Activated CD4-positive, alpha-beta T cell treated with anti-CD3 and anti-CD28 coated beads, Interleukin-2, amount 10 ng/mL, durations not matched to agents 7 days and 5 days (primary cell): ENCODE results near the gene SORCS2. TPM values are rescaled to one million over a fixed set of nuclear protein-coding genes. Genes with fewer than 3 reads are reported as not detected.

Experiments
- CTCF ChIA-PET: fragments of 350-600 bp; sonication (Branson Sonifier 250); formaldehyde crosslinking; loops from one replicate; lab custom pipeline; 2021; ENCODE audit warnings: antibody characterized with exemption; lab: Charles Lee
- POLR2A ChIA-PET: fragments of 350-600 bp; sonication (Branson Sonifier 250); formaldehyde crosslinking; loops from one replicate; lab custom pipeline; 2021; ENCODE audit warnings: antibody characterized with exemption; lab: Charles Lee
- DNase-seq: peaks from one replicate; pipeline ENCODE4 v3.0.0-alpha.2; 2020
- H3K27ac Mint-ChIP-seq: one replicate; pipeline ENCODE4 v1.8.0; 2021; ENCODE audit warnings: mild to moderate bottlenecking, moderate library complexity, mixed read lengths
- H3K27me3 Mint-ChIP-seq: one replicate; pipeline ENCODE4 v1.8.0; 2021; ENCODE audit warnings: mixed read lengths
- H3K36me3 Mint-ChIP-seq: one replicate; pipeline ENCODE4 v1.8.0; 2021; ENCODE audit warnings: low read depth, mixed read lengths
- H3K4me1 Mint-ChIP-seq: one replicate; pipeline ENCODE4 v1.8.0; 2021; ENCODE audit warnings: mixed read lengths
- H3K4me3 Mint-ChIP-seq: one replicate; pipeline ENCODE4 v1.8.0; 2021; ENCODE audit warnings: mild to moderate bottlenecking, moderate library complexity, mixed read lengths
- H3K9me3 Mint-ChIP-seq: one replicate; pipeline ENCODE4 v1.8.0; 2021; ENCODE audit warnings: mixed read lengths
- total RNA-seq, 2 experiments: library from RNA; stranded (reverse); gene quantifications; one replicate each; pipeline ENCODE4 v1.2.3, GENCODE V29; 2021

Gene SORCS2
- total RNA-seq, 2 experiments from 2014 or later: not detected

GRCh38 chr4:7282786-7283440 lies 90.6 kb downstream of the SORCS2 start:
- no peaks in the 10 kb centered on the region for H3K36me3 Mint-ChIP-seq
- H3K27me3 Mint-ChIP-seq: peaks cover 3% of the 10 kb centered on the region
- no peak overlapping the region for H3K27ac Mint-ChIP-seq
- no peaks in the 10 kb centered on the region for H3K9me3 Mint-ChIP-seq
- ChIA-PET POLR2A (no interaction called here), CTCF (no interaction called here)
- no peaks in the 10 kb centered on the region for H3K4me1 Mint-ChIP-seq
- DNase-seq: no peak
- no peak overlapping the region for H3K4me3 Mint-ChIP-seq

GRCh38 chr4:7285244-7286094 lies 93.1 kb downstream of the SORCS2 start:
- Mint-ChIP-seq H3K36me3 (no peaks in the 10 kb centered on the region), H3K4me3 (no peak overlapping the region), H3K27ac (no peak overlapping the region), H3K9me3 (no peaks in the 10 kb centered on the region), H3K27me3 (peaks cover 3% of the 10 kb centered on the region), H3K4me1 (no peaks in the 10 kb centered on the region)
- no peak for DNase-seq
- POLR2A ChIA-PET: no interaction called here
- CTCF ChIA-PET: no interaction called here

DNA sequence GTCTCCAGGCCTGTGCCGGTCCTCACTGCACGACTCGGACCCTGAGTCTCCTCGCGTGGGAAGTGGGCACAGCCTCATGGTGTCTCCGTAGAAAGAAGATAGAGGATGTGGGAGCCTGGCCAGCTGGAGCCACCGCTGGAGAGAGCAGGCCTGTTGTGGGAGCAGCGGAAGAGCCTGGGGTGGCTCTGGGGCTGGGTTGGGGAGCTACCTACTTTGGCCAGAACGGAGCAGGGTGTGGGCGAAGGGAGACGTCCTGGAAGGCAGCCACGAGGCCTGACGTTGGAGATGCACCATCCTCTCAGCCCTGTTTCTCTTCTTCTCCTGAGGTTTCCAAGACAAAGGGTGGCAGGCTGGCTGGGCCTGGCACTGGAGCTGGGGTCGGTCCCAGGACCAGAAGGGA lies 93.8 kb downstream of the SORCS2 start:
- H3K27ac Mint-ChIP-seq: no peak overlapping the region
- ChIA-PET POLR2A (no interaction called here), CTCF (no interaction called here)
- H3K27me3 Mint-ChIP-seq: peaks cover 3% of the 10 kb centered on the region
- no peaks in the 10 kb centered on the region for H3K4me1 Mint-ChIP-seq
- no peaks in the 10 kb centered on the region for H3K9me3 Mint-ChIP-seq
- no peak overlapping the region for H3K4me3 Mint-ChIP-seq
- H3K36me3 Mint-ChIP-seq: no peaks in the 10 kb centered on the region
- DNase-seq: no peak

- ChIA-PET POLR2A (no interaction called here), CTCF (no interaction called here)
- Mint-ChIP-seq H3K4me1 (no peaks in the 10 kb centered on the region), H3K9me3 (no peaks in the 10 kb centered on the region), H3K4me3 (no peak overlapping the region), H3K27ac (no peak overlapping the region), H3K36me3 (no peaks in the 10 kb centered on the region), H3K27me3 (peaks cover 3% of the 10 kb centered on the region)
- DNase-seq: no peak
These were observed 94.5 kb downstream of the SORCS2 start for GRCh38 chr4:7286798-7287197.

GRCh38 chr4:7287274-7287917 lies 95.1 kb downstream of the SORCS2 start:
- Mint-ChIP-seq H3K4me1 (no peaks in the 10 kb centered on the region), H3K27ac (no peak overlapping the region), H3K4me3 (no peak overlapping the region), H3K36me3 (no peaks in the 10 kb centered on the region), H3K27me3 (peaks cover 3% of the 10 kb centered on the region), H3K9me3 (no peaks in the 10 kb centered on the region)
- no peak for DNase-seq
- POLR2A ChIA-PET: no interaction called here
- CTCF ChIA-PET: no interaction called here

DNA sequence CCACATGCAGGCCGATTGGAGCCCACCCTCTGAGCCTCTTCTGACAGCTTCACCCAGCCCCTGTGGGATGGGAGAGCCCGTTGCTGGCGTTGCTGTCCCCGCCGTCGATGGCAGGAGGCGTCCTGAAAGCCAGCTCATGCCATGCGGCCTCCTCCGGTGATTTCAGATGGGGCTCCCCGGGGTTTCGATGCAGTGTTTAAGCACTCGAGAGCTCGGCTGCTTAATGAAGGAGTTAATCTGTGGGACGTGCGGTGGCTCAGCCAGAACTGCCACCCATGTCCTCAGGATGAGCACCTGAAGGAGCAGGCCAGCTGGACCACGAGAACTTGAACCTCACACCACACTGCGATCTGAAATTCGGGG lies 95.6 kb downstream of the SORCS2 start:
- no peak for DNase-seq
- no peaks in the 10 kb centered on the region for H3K36me3 Mint-ChIP-seq
- no peaks in the 10 kb centered on the region for H3K9me3 Mint-ChIP-seq
- ChIA-PET CTCF (no interaction called here), POLR2A (no interaction called here)
- H3K27me3 Mint-ChIP-seq: peaks cover 2% of the 10 kb centered on the region
- H3K27ac Mint-ChIP-seq: no peak overlapping the region
- no peaks in the 10 kb centered on the region for H3K4me1 Mint-ChIP-seq
- H3K4me3 Mint-ChIP-seq: no peak overlapping the region

DNA sequence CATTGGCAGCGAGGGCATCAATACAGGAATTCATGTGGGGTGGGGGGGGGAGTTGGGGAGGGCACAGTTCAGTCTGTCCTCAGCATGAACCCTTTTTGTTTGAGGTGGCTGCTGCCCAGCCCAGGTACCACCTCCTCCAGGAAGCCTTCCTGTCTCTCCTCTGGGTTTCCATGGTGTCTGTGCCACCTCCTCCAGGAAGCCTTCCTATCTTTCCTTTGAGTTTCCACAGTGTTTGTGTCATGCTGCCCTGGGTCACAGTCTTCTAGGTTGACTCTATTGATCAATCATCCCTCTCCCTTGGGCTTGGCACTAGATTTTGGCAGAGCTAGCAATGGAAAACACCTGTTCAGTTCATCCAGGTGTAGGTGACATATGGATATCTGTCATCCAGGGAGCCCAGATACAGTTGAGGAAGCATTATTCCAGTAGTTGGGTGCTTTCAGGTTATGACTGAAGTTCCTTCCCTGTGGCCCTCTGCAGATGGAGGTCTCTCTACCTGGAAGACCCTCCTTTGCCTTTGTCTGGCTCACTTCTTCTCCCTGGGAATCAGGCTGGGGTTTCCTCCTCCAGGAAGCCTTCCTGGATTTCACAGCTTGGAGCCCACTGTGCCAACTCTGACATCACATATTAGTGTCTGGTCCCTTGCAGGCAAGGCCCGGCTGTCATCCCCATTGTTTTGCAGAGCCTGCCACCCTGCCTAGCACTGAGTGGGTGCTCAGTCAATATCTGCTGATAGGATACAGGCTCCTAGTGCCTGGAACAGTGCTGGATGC lies 96.6 kb downstream of the SORCS2 start:
- no peak overlapping the region for H3K27ac Mint-ChIP-seq
- H3K36me3 Mint-ChIP-seq: no peaks in the 10 kb centered on the region
- no peak for DNase-seq
- POLR2A ChIA-PET: no interaction called here
- no peaks in the 10 kb centered on the region for H3K9me3 Mint-ChIP-seq
- H3K4me1 Mint-ChIP-seq: no peaks in the 10 kb centered on the region
- no peak overlapping the region for H3K4me3 Mint-ChIP-seq
- no peaks in the 10 kb centered on the region for H3K27me3 Mint-ChIP-seq
- CTCF ChIA-PET: no interaction called here

GRCh38 chr4:7289589-7289988 lies 97.3 kb downstream of the SORCS2 start:
- Mint-ChIP-seq H3K9me3 (no peaks in the 10 kb centered on the region), H3K27me3 (no peaks in the 10 kb centered on the region)

DNA sequence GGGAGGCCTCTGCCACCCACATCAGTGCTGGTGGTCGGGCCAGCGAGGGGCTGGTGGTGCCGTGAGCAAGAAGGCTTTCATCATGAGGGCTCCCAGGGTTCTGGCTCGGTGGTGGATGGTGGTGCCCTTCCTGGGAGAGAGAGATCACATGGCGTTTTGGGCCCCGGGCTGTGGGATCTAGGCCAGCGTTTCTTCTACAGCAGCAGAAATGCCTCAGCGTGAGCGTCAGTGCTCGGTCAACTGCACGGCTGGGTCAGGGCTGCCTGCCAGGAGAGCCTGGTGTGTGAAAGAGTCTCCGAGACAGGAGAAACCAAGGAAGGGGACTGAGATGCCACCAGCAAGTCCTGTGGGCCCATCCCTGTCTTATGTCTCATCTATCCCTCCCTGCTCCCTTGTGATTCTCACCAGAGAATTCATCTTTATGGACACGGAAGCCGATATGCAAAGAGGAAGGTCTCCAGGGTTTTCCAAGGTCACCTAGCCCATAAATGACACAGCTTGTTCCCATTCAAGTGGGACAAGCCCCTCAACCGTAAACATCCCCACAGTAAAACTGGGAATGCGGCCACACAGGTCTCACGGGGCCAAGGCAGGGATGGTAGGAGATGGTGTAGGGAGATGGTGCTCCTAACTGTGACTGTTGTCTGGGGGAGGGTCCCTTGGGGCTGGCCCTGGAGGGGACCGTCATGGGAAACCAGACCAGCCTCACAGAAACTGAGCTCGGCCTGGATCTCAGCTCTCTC lies 99.2 kb downstream of the SORCS2 start:
- ChIA-PET CTCF (no interaction called here), POLR2A (no interaction called here)
- DNase-seq: no peak
- Mint-ChIP-seq H3K27me3 (no peaks in the 10 kb centered on the region), H3K27ac (no peak overlapping the region), H3K36me3 (no peaks in the 10 kb centered on the region), H3K9me3 (no peaks in the 10 kb centered on the region), H3K4me1 (no peaks in the 10 kb centered on the region), H3K4me3 (no peak overlapping the region)

More at GRCh38 chr4:7289589-7289988, 97.3 kb downstream of the SORCS2 start:
- CTCF ChIA-PET: no interaction called here
- H3K4me3 Mint-ChIP-seq: no peak overlapping the region
- H3K27ac Mint-ChIP-seq: no peak overlapping the region
- no peaks in the 10 kb centered on the region for H3K36me3 Mint-ChIP-seq
- H3K4me1 Mint-ChIP-seq: no peaks in the 10 kb centered on the region
- DNase-seq: no peak
- POLR2A ChIA-PET: no interaction called here

- ChIA-PET POLR2A (no interaction called here), CTCF (no interaction called here)
- H3K27me3 Mint-ChIP-seq: no peaks in the 10 kb centered on the region
- no peaks in the 10 kb centered on the region for H3K36me3 Mint-ChIP-seq
- no peak overlapping the region for H3K27ac Mint-ChIP-seq
- DNase-seq: no peak
- no peaks in the 10 kb centered on the region for H3K4me1 Mint-ChIP-seq
- H3K9me3 Mint-ChIP-seq: no peaks in the 10 kb centered on the region
- H3K4me3 Mint-ChIP-seq: no peak overlapping the region
These were observed 101.4 kb downstream of the SORCS2 start for GRCh38 chr4:7293703-7294102.

DNA sequence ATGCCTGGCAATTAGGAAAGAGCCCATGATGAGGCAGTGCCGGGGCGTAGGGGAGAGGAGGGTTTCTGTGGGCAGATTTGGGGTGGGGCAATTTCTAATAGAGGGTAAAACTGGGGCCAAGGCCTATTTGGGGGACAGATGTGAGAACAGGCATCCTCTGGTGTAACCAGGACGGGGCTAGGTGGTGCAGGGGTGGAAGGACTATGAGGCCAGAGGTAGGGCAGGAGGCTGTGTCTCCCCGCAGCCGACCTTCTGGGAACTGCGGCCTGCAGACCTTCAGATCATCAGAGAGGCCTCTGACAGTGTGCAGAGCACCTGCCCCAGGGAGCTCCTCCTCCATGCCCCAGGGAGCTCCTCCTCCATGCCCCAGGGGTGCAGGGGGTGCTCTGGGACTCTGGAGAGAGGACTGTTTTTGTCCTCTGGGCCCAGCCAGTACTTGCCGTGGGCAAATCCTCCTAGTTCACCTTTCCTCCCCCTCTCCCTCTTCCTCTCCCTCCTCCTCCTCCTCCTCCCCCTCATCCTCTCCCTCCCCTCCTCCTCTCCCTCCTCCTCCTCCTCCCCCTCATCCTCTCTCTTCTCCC lies 101.9 kb downstream of the SORCS2 start:
- DNase-seq: no peak
- Mint-ChIP-seq H3K36me3 (no peaks in the 10 kb centered on the region), H3K4me3 (no peak overlapping the region), H3K9me3 (no peaks in the 10 kb centered on the region), H3K27ac (no peak overlapping the region), H3K4me1 (no peaks in the 10 kb centered on the region), H3K27me3 (no peaks in the 10 kb centered on the region)
- ChIA-PET CTCF (no interaction called here), POLR2A (no interaction called here)

GRCh38 chr4:7295197-7295910 lies 103.0 kb downstream of the SORCS2 start:
- Mint-ChIP-seq H3K36me3 (no peaks in the 10 kb centered on the region), H3K4me1 (no peaks in the 10 kb centered on the region), H3K4me3 (no peak overlapping the region), H3K27ac (no peak overlapping the region), H3K27me3 (no peaks in the 10 kb centered on the region), H3K9me3 (no peaks in the 10 kb centered on the region)
- DNase-seq: no peak
- ChIA-PET POLR2A (no interaction called here), CTCF (no interaction called here)
